Stimulated activated effector memory CD8-positive, alpha-beta T cell treated with anti-CD3 and anti-CD28 coated beads, Interleukin-12 subunit alpha, Interleukin-12 subunit beta, amount 100 ng/mL, for 72 hours (primary cell): ENCODE results near the gene GREM2.

Experiments used
- ATAC-seq: fragments of 150-1000 bp; cut with Tn5 transposase; 2 replicates; pipeline ENCODE4 v1.10.0; 2021
- DNase-seq, 2 donors: peaks; one replicate each; pipeline ENCODE4 v3.0.0; 2021 to 2022; ENCODE audit warnings: low spot score in 2 of 2
- H3K27ac Mint-ChIP-seq: one replicate; pipeline ENCODE4 v1.8.0; 2022; ENCODE audit warnings: mild to moderate bottlenecking, mixed read lengths
- H3K36me3 Mint-ChIP-seq: one replicate; pipeline ENCODE4 v1.8.0; 2022; ENCODE audit warnings: mild to moderate bottlenecking, mixed read lengths
- H3K4me1 Mint-ChIP-seq: one replicate; pipeline ENCODE4 v1.8.0; 2022; ENCODE audit warnings: mixed read lengths
- H3K4me3 Mint-ChIP-seq: one replicate; pipeline ENCODE4 v1.8.0; 2022; ENCODE audit warnings: mild to moderate bottlenecking, mixed read lengths
- H3K9me3 Mint-ChIP-seq: one replicate; pipeline ENCODE4 v1.8.0; 2022; ENCODE audit warnings: mixed read lengths

GREM2 gene

GRCh38 chr1:240611619-240612480 lies at the start of gene GREM2:
GREM2 (minus strand) TSS chr1:240612155; CDS start chr1:240493475, 118,680 bp downstream.
- peak within 1 kb of the TSS; percentile 95 for H3K27ac Mint-ChIP-seq
- peak within 1 kb of the TSS; percentile 92 for H3K4me3 Mint-ChIP-seq
- DNase-seq (peak; percentile 8 to 57), ATAC-seq (peak; percentile 90)
- no peaks in the 10 kb centered on the region for H3K9me3 Mint-ChIP-seq
- H3K4me1 Mint-ChIP-seq, result peaks cover 32% of the 10 kb centered on the region
- no peaks in the 10 kb centered on the region for H3K36me3 Mint-ChIP-seq

GRCh38 chr1:240658312-240658960 lies 46.5 kb upstream of the GREM2 start:
- Mint-ChIP-seq H3K36me3 (no peaks in the 10 kb centered on the region), H3K9me3 (peaks cover 2% of the 10 kb centered on the region), H3K4me3 (no peak overlapping the region), H3K27ac (no peak overlapping the region), H3K4me1 (no peaks in the 10 kb centered on the region)
- ATAC-seq (no peak), DNase-seq (no peak)

GRCh38 chr1:240656531-240656930 lies 44.6 kb upstream of the GREM2 start:
- no peak for DNase-seq
- H3K36me3 Mint-ChIP-seq, result no peaks in the 10 kb centered on the region
- no peak for ATAC-seq
- peaks cover 2% of the 10 kb centered on the region for H3K9me3 Mint-ChIP-seq
- no peak overlapping the region for H3K27ac Mint-ChIP-seq
- H3K4me3 Mint-ChIP-seq, result no peak overlapping the region
- no peaks in the 10 kb centered on the region for H3K4me1 Mint-ChIP-seq

GRCh38 chr1:240652961-240653409 lies 41.0 kb upstream of the GREM2 start:
- DNase-seq (no peak), ATAC-seq (no peak)
- Mint-ChIP-seq H3K9me3 (no peaks in the 10 kb centered on the region), H3K27ac (no peak overlapping the region), H3K36me3 (no peaks in the 10 kb centered on the region), H3K4me1 (no peaks in the 10 kb centered on the region), H3K4me3 (no peak overlapping the region)

GRCh38 chr1:240652549-240652948 lies 40.6 kb upstream of the GREM2 start:
- ATAC-seq (no peak), DNase-seq (no peak)
- H3K27ac Mint-ChIP-seq, result no peak overlapping the region
- no peak overlapping the region for H3K4me3 Mint-ChIP-seq
- H3K4me1 Mint-ChIP-seq, result no peaks in the 10 kb centered on the region
- no peaks in the 10 kb centered on the region for H3K9me3 Mint-ChIP-seq
- H3K36me3 Mint-ChIP-seq, result no peaks in the 10 kb centered on the region

GRCh38 chr1:240650877-240651276 lies 38.9 kb upstream of the GREM2 start:
- no peaks in the 10 kb centered on the region for H3K36me3 Mint-ChIP-seq

GRCh38 chr1:240649733-240650721 lies 38.1 kb upstream of the GREM2 start:
- DNase-seq, result no peak
- no peak overlapping the region for H3K4me3 Mint-ChIP-seq
- no peak overlapping the region for H3K27ac Mint-ChIP-seq
- H3K36me3 Mint-ChIP-seq, result no peaks in the 10 kb centered on the region
- no peaks in the 10 kb centered on the region for H3K9me3 Mint-ChIP-seq
- no peak for ATAC-seq
- no peaks in the 10 kb centered on the region for H3K4me1 Mint-ChIP-seq

More at GRCh38 chr1:240650877-240651276, 38.9 kb upstream of the GREM2 start:
- ATAC-seq (no peak), DNase-seq (no peak)
- Mint-ChIP-seq H3K9me3 (no peaks in the 10 kb centered on the region), H3K4me1 (no peaks in the 10 kb centered on the region), H3K4me3 (no peak overlapping the region), H3K27ac (no peak overlapping the region)

GRCh38 chr1:240646571-240647240 lies 34.8 kb upstream of the GREM2 start:
- H3K4me3 Mint-ChIP-seq, result no peak overlapping the region
- ATAC-seq, result no peak
- no peak for DNase-seq
- H3K4me1 Mint-ChIP-seq, result no peaks in the 10 kb centered on the region
- H3K36me3 Mint-ChIP-seq, result no peaks in the 10 kb centered on the region
- H3K27ac Mint-ChIP-seq, result no peak overlapping the region
- no peaks in the 10 kb centered on the region for H3K9me3 Mint-ChIP-seq

- ATAC-seq (no peak), DNase-seq (no peak)
- H3K9me3 Mint-ChIP-seq, result no peaks in the 10 kb centered on the region
- no peak overlapping the region for H3K27ac Mint-ChIP-seq
- H3K4me3 Mint-ChIP-seq, result no peak overlapping the region
- H3K4me1 Mint-ChIP-seq, result no peaks in the 10 kb centered on the region
- no peaks in the 10 kb centered on the region for H3K36me3 Mint-ChIP-seq
Observed at GRCh38 chr1:240644732-240645131, 32.8 kb upstream of the GREM2 start.

- no peak for ATAC-seq
- Mint-ChIP-seq H3K4me1 (no peaks in the 10 kb centered on the region), H3K9me3 (peaks cover 10% of the 10 kb centered on the region), H3K36me3 (no peaks in the 10 kb centered on the region), H3K4me3 (no peak overlapping the region), H3K27ac (no peak overlapping the region)
- DNase-seq, result no peak
Observed at GRCh38 chr1:240635466-240636256, 23.7 kb upstream of the GREM2 start.

GRCh38 chr1:240630409-240630808 lies 18.5 kb upstream of the GREM2 start:
- H3K27ac Mint-ChIP-seq, result no peak overlapping the region
- H3K4me3 Mint-ChIP-seq, result no peak overlapping the region
- H3K4me1 Mint-ChIP-seq, result no peaks in the 10 kb centered on the region
- H3K36me3 Mint-ChIP-seq, result no peaks in the 10 kb centered on the region
- peaks cover 8% of the 10 kb centered on the region for H3K9me3 Mint-ChIP-seq
- ATAC-seq, result no peak
- DNase-seq, result no peak

- DNase-seq (no peak), ATAC-seq (no peak)
- Mint-ChIP-seq H3K36me3 (no peaks in the 10 kb centered on the region), H3K4me1 (peaks cover 9% of the 10 kb centered on the region), H3K4me3 (no peak overlapping the region), H3K27ac (no peak overlapping the region), H3K9me3 (peaks cover 5% of the 10 kb centered on the region)
Observed at GRCh38 chr1:240621249-240621648, 9.3 kb upstream of the GREM2 start.

- DNase-seq (no peak), ATAC-seq (no peak)
- no peaks in the 10 kb centered on the region for H3K36me3 Mint-ChIP-seq
- H3K27ac Mint-ChIP-seq, result no peak overlapping the region
- H3K9me3 Mint-ChIP-seq, result no peaks in the 10 kb centered on the region
- H3K4me1 Mint-ChIP-seq, result peaks cover 9% of the 10 kb centered on the region
- H3K4me3 Mint-ChIP-seq, result no peak overlapping the region
Observed at GRCh38 chr1:240619906-240620621, 8.1 kb upstream of the GREM2 start.
